Ureter (tissue), 1 donor: ENCODE data around the gene RNFT2. TPM values are rescaled to one million over a fixed set of nuclear protein-coding genes. Genes with fewer than 3 reads are reported as not detected.
"Not testable (repeated sequence)": the region's sequence is repeated elsewhere in the genome, so short reads cannot be mapped to it uniquely, and the experiment has no call there.

Source experiments
- DNase-seq: peaks from one replicate; pipeline ENCODE4 v3.0.0-alpha.2; 2020; ENCODE audit warnings: low spot score
- total RNA-seq: library from RNA; stranded (reverse); gene quantifications from one replicate; pipeline ENCODE4 v1.2.4, GENCODE V29; 2023
- donor health status: DM: yes; HTN: yes; CAD: no.

RNFT2 gene
- total RNA-seq, 1 donor from 2014 or later = 7.2 TPM

DNA sequence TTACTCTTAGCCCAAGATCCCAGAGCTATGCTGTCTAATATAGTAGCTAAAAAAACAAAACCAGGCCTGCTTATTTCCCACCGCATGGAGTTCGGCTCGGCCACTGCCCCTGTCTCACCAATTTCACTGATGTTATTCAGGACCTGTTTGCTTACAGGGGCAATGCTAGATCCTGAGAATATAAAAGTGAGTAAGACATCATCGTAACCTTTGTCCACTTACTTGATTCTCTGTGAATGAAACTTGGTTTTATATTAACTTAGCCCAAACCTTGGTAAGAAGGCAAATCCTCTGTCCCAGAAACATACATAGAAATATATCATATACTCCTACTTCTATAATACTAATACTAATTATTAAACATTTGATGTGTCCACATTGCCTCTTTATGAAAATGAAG lies 56.6 kb downstream of the RNFT2 start:
- DNase-seq = no peak

DNA sequence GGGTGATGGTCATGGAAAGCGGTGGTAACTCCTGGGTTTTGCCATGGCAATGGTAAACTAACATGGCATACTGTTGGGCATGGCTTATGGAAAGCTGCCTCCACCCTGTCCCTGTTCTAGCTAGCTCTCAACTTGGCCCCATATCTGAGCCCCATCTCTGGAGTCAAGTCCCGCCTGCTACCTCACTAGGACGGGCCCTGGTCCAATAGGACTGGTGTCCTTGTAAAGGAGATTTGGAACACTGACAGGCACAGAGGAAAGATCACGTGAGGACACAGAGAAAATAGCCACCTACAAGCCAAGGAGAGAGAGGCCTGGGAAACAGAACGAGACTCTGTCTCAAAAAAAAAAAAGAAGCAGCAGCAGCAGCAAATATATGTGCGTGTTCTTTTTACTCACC lies 59.8 kb downstream of the RNFT2 start:
- no peak for DNase-seq

DNA sequence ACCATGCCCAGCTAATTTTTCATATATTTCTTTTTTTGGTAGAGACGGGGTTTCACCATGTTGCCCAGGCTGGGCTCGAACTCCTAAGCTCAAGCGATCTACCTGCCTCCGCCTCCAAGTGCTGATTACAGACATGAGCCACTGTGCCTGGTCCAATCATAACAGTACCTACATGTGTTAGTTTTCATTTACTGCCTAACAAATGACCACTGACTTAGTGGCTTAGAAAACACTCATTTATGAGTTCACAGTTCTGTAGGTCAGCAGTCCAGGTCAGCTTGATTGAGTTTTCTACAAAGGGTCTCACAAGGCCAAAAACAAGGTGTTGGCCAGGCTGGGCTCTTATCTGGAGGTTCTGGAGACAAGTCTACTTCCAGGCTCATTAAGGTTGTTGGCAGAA lies 60.6 kb downstream of the RNFT2 start:
- no peak for DNase-seq

DNA sequence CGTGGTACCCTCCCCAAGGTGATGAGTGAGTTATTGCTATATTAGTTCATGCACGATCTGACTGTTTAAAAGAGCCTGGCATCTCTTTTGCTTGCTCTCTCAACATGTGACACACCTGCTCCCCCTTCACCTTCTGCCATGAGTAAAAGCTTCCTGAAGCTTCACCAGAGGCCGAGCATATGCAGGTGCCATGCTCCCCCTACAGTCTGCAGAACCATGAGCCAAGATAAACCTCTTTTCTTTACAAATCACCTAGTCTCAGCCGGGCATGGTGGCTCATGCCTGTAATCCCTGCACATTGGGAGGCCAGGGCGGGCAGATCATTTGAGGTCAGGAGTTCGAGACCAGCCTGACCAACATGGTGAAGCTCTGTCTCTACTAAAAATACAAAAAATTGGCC lies 61.8 kb downstream of the RNFT2 start:
- no peak for DNase-seq

DNA sequence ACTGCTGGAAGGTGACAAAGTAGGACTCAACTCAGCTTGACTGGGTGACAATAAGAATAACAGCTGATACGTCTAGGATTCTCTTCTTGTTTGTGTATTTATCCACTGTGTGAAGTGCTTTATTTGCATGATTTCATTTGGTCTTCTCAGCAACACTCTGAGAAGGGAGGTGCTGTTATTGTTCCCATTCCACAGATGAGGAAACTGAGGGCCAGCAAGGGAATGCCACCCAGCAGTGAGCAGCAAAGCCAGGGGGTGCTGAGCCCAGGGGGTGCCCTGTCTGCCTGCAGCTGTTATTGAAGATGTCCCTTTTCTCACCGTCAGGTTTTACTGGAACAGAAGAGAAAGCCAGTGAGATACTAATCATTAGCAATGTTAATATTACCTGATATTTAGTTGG lies 62.8 kb downstream of the RNFT2 start:
- no peak for DNase-seq

DNA sequence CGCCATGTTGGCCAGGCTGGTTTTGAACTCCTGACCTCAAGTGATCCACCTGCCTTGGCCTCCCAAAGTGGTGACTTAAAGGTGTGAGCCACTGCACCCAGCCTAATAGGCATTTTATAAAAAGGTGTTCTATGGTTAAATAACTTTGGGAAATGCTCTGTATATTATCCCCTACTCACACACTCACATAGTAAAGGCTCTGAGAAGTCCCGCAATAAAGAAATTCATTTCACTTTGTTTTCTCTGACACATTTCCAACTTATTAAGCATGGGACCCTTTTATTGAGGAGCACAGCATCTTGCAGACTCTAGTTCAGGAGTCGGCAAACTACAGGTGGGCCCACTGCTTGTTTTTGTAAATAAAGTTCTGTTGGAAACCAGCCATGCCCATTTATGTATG lies 63.9 kb downstream of the RNFT2 start:
- DNase-seq = no peak

DNA sequence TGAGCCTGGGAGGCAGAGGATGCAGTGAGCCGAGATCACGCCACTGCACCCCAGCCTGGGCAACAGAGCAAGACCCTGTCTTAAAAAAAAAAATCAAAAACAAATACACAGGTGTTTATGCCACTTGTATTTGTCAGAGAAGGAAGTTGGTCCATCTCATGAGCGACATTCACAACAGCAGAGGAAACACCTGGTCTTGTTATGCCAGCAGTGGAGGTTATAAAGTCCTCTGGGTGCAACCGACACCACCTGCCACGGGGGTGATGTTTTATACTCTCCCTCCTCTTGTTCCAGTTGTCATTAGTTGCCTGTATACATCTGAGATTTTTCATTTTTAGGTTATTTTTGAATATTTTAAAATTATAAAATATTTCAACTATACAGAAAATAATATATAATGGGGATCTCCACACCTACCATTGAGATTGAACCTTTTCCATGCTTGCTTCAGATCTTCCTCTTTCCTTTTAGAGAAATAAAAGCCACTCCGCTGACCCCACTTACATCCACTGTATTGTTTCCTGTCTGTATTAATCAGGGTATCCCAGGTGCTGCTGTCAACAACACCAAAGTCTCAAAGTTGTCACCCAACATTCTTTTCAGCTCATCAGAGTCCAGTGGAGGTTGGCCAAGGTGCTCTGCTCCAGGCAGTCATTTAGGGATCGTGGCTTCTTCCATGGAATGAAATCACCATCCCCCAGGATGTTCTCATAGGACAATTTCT lies 65.1 kb downstream of the RNFT2 start:
- DNase-seq = no peak

DNA sequence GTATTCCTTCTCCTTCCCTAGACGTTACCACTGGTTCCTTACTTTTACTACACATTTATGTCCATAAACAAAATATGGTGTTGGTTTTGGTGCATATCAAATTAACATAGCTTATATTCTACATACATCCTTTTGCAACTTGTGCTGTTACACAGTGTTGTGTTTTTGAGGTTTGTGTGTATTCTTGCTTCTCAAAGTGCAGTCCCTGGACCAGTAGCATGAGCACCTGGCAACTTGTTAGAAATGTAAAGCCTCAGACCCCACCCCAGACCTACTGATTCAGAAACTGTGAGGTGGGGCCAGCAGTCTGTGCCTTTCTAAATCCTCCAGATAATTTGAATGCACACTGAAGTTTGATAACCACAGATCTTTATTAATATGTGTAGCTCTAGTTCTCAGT lies 65.9 kb downstream of the RNFT2 start:
- no peak for DNase-seq

DNA sequence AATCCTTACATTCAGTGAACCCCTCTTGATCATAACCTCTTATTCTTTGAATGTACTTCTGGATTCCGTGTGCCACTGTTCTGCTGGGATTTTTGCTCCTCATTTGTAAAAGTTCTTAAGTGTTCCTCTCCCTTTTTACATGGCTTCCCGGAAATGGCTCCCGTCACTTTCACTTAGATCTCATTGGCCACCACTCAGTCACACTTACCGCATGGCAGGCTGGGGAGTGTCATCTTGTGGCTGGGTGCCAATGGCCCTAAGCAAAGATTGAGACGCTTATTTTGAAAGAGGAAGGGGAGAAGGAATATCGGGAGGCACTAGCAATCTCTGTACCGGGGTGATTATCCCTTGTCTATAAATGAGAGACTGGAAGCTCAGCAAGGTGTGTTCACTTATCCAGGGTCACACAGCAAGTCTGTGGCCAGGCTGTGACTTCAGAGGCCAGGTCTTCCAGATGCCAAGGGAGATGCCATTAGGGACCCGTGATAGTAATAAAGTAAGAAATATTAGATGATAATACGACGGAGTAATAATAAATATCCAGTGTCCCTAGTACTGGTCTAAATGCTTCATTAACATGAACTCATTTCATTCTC lies 68.8 kb downstream of the RNFT2 start:
- no peak for DNase-seq

DNA sequence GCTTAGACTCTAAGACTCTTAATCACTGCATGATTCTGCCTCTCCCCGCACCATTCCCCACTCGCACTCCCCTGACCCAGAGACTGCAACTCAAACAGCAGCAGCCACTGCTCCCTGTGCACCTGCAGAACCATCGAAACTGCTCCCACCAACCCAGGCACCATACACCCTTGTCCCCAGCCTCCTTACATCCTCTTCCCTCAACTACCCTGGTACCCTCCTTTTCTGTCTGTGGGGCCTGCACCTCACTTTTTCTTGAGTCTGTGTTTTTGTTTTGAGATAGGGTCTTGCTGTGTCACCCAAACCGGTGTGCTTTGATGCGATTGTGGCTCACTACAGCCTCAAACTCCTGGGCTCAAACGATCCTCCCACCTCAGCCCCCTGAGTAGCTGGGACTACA lies 69.4 kb downstream of the RNFT2 start:
- no peak for DNase-seq

DNA sequence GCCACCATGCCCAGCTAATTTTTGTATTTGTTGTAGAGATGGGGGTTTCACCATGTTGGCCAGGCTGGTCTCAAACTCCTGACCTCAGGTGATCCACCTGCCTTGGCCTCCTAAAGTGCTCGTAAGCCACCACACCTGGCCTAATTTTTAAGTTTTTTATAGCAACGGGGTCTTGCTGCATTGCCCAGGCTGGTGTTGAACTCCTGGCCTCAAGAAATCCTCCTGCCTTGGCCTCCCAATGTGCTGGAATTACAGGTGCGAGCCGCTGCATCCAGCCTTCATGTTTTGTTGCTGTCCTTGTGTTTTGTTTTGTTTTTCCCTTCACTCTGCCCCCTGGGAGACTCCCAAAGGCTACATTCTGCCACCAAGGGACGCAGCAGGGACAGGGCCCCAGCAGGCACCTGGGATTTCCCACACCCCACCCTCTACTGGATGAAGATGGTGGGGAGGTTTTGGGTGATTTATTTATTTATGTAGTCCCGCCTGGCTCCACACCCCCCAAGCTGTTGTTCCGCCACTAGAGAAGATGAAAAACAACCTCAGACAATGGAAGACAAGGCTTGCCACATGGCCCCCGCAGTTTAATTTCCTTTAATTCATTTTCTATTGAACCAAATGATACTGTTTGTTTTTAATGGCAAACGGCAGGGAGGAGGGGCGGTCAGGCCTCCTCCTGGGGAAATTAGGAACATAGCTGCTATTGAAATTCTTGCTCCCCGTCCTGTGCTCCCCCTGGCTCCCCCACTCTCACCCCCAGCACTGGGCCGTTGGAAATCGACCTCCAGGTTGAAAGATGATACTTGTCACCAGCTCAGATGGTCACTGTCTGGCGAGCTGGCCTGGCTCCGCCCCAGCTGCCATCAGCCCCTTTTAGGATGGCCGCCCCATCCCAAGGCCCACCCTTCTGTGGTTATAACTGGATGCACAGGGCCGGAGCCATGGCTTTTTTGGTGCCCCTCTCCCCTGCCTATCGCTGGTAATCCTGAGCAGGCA lies 70.3 kb downstream of the RNFT2 start:
- DNase-seq = no peak

DNA sequence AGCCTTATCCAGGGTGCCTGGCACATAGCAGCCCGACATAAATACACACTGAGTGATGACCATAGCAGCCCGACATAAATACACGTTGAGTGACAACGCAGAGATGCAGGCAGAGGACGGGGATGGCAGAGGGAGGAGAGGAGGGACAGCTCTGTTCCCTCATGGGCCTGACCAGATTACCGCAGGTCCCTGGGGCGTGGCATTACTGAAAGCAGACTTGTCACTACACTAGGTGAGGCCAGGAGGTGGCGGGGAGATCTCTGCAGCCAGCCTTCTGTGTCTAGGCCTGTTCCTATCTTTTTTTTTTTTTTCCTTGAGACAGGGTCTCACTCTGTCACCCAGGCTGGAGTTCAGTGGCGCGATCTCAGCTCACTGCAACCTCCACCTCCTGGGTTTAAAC lies 74.1 kb downstream of the RNFT2 start:
- DNase-seq = no peak

DNA sequence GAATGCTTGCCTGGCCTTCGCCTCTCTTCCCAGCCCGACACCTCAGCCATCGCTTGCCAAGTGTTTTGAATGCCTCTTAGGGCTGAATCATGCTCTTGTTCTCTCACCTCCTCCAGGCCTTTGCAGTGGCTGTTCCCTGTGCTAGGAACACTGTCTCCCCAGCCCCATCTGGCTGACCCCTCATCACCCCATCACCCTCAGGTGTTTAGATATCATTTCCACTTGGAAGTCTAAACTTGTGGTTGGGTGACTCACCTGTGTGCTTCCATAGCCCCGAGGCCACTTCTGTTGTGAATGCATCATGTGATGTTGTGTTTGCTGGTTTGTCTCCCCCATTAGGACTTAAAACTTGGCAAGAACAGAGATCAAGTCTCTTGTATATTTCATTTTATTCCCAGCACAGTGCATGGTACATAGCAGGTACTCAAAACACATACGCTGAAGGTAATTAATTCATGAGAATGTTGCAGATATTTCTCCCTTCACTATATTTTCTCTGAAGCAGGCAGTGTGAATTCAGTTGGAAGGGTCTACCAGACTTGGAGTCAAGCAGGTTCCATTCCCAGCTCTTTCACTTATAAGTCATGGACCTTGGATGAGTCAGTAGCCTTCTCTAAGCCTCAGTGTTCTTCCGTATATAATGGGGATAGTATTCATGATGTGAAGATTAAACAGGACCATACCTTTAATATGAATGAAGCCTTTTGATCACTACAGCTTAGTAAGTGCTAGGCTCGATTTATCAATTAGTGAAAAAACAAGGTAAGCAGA lies 75.3 kb downstream of the RNFT2 start:
- DNase-seq = no peak

DNA sequence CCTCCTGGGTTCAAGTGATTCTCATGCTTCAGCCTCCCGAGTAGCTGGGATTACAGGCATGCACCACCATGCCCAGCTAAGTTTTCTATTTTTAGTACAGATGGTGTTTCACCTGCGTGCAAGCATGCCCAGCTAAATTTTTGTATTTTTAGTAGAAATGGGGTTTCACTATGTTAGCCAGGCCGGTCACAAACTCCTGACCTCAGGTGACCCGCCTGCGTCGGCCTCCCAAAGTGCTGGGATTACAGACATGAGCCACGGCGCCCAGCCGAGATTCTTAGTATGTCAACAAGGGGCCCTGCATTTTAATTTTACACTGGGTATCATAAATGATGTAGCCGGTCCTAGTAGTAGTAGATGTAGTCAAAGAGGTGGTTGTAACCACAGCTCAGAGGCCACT lies 76.7 kb downstream of the RNFT2 start:
- DNase-seq = not testable (repeated sequence)

DNA sequence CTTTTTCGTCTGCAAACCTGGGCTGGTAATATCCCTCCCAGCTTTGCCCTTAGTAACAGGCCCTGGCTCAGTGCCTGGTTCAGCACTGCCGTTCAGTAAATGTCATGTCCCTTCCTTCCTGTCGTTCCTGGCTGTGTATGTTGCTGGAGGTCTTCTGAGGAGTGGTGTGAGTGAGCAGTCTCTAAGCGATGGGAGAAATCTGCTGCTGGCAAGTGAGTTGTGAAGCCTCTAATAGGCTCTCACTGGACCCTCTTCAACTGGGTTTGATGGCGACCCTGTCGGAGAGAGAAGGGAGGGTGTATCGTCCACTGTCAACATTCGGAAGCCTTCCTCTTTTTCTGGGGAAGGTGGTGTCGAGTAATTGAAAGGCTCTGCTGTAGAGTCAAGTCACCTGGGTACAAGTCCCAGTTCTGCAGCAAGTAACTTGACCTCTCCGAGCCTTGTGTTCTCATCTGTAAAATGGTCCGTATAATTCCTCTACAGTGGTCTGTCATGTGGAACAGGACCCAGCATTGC lies 80.3 kb downstream of the RNFT2 start:
- DNase-seq = no peak

DNA sequence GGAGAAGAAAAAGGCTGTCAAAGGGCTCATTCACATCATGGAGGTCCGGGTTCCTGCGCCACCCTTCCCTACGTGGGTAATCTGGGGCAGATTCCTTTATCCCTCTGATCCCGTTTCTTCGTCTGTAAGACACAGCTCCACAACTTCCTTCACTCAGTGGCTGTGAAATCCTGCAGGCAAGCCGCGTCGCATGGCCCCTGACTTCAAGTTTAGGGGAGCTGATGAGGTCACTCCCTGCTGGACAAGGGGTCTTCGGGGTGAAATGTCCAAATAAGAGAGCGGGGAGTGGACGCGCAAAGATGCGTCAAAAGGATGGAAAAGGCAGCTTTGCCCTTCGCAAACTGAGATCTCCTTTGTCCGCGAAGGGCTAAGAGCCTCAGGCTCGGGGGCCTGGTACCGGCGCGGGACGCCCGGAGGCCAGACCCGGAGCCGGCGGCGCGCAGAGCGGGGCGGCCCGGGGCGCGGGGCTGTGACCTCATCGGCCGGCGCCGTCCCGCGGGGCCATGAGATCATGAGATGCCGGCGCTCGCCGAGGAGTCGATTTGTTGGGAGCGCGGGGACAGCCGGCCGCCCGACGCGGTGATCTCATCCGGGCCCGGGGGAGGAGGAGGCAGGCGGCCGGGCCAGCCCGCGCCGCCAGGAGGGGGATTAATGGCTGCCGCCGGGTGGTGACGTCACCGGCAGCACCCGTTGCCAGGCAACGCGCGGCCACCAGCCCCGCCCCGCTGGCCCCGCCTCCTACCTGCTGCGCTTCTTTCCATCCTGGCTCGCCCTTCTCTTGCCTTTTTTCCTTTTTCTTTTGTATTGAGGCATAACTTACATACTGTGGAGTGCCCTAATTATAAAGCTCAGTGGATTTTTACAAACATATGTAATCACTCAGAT lies 81.1 kb downstream of the RNFT2 start:
- DNase-seq = peak; percentile 89

DNA sequence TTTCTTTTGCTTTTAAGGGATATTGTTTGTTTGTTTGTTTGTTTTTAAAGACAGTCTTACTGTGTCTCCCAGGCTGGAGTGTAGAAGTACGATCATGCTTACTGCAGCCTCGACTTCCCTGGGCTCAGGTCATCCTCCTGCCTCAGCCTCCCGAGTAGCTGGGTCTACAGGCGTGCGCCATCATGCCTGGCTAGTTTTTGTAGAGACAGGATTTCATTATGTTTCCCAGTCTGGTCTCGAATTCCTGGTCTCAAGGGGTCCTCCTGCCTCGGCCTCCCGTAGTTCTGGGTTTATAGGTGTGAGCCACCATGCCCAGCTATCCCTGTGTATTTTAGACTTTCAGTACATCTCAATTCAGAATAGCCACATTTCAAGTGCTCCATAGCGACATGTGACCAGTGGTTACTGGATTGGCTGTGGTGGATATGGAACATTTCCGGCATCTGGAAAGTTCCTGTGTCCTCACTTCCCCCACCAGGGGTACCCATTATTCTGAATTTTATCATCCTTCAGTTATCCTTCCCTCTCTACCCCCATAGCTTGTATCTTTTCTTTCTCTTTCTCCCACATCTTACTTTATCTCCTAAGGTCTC lies 82.0 kb downstream of the RNFT2 start:
- DNase-seq = no peak

DNA sequence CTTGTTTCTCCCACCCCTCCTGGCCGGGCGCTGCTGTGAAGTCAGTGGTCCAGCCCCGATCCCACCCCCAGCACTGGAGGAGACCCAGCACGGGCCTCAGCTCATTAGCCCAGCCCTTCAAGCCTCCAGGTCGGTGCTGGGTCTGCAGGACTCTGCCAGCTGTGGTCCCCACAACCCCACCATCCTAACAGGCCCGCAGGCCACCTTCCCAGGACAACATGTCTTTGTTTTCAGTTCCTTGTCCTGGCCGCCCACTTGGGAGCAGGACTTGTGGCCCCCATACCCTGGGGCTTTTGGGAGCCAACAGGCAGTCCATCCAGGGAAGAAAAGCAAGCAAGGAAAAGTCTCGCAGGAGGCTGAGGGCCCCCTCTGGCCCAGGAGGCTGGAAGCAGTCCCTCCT lies 83.2 kb downstream of the RNFT2 start:
- no peak for DNase-seq

DNA sequence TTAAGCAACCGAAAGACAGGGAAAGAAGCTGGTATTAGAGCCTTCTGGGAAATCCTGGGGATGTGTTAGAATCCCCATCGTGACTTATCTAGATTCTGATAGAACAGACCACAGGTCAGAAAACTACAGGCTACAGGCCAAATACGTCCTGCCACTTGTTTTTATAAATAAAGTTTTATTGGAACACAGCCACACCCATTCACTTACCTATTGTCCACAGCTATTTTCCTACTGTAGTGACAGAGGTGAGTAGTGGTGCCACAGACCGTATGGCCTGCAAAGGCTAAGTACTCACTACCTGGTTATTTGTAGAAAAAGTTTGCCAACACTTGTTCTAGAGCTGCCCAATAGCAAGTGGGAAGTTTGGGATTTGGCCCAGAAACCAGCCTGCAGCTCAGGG lies 89.3 kb downstream of the RNFT2 start:
- no peak for DNase-seq

DNA sequence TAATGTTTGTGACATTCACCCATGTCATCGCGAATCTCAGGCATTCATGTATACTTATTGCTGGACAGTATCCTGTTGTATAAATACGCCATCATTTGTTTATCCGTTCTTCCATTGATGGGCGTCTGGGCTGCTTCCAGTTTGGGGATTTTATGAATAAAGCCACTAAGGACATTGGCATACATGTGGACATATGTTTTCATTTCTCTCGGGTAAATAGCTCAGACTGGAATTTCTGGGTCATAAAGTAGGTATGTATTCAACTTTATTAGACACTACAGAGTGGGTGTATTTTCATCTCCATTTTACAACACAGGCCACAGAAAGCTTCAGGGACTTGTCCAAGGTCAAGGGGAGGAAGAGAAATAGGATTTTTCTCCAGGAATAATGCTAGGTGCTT lies 94.2 kb downstream of the RNFT2 start:
- no peak for DNase-seq
